ENCODE results near the gene KDM6B.
"Not testable (repeated sequence)": the region's sequence is repeated elsewhere in the genome, so short reads cannot be mapped to it uniquely, and the experiment has no call there.

The KDM6B gene

GRCh38 chr17:7833795-7834541, at the start of gene KDM6B:
TSS of gene KDM6B (plus strand) at chr17:7834217. CDS start at chr17:7845555, 11,338 bp downstream.
- peaks cover 12 to 26% of the 10 kb centered on the region in 2 donors for H3K27me3 Mint-ChIP-seq
- DNase-seq (peak; percentile 82), ATAC-seq (replicated peaks) (peak; percentile 67 to 71)
- peak within 1 kb of the TSS; percentile 97 for H3K27ac Mint-ChIP-seq
- H3K4me3 Mint-ChIP-seq, result peak within 1 kb of the TSS; percentile 86 to 95
- H3K4me1 Mint-ChIP-seq, result peaks cover 34 to 48% of the 10 kb centered on the region in 2 donors
- H3K9me3 Mint-ChIP-seq, result peaks cover 0 to 1% of the 10 kb centered on the region in 2 donors
- no peaks in the 10 kb centered on the region for H3K36me3 Mint-ChIP-seq

DNA sequence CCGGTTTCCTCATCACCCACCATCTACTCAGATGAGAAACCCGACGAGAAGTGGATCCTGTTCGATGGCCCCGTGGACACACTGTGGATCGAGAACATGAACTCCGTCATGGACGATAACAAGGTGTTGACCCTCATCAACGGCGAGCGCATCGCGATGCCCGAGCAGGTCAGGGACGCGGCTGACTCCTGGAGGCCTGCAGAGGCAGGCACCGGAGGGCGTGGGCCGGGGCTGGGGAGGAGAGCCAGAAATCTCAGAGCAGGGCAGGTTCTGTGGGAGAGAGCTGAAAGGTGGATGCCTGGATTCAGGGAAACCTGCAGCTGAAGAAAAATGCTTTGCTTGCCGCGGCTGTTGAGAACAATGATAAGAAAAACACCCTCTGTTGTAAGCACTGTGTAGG, 47.2 kb upstream of the KDM6B start:
- Mint-ChIP-seq H3K4me3 (no peak overlapping the region), H3K36me3 (no peaks in the 10 kb centered on the region), H3K27ac (no peak overlapping the region), H3K4me1 (peaks cover 0 to 2% of the 10 kb centered on the region in 2 donors), H3K27me3 (peaks cover 16 to 33% of the 10 kb centered on the region in 2 donors), H3K9me3 (no peaks in the 10 kb centered on the region)
- ATAC-seq (replicated peaks) (no peak), DNase-seq (no peak)

GRCh38 chr17:7789131-7789530, 44.9 kb upstream of the KDM6B start:
- Mint-ChIP-seq H3K9me3 (no peaks in the 10 kb centered on the region), H3K4me3 (no peak overlapping the region), H3K27me3 (peaks cover 11 to 21% of the 10 kb centered on the region in 2 donors), H3K4me1 (no peaks in the 10 kb centered on the region), H3K27ac (no peak overlapping the region), H3K36me3 (no peaks in the 10 kb centered on the region)
- ATAC-seq (replicated peaks) (no peak), DNase-seq (no peak)

- Mint-ChIP-seq H3K27ac (no peak overlapping the region), H3K9me3 (no peaks in the 10 kb centered on the region), H3K4me1 (no peaks in the 10 kb centered on the region), H3K27me3 (peaks cover 14 to 23% of the 10 kb centered on the region in 2 donors), H3K4me3 (no peak overlapping the region), H3K36me3 (no peaks in the 10 kb centered on the region)
- ATAC-seq (replicated peaks) (no peak), DNase-seq (no peak)
Measured at GRCh38 chr17:7790150-7790549, 43.9 kb upstream of the KDM6B start.

GRCh38 chr17:7792611-7793010, 41.4 kb upstream of the KDM6B start:
- H3K4me3 Mint-ChIP-seq, result no peak overlapping the region
- DNase-seq, result no peak
- H3K4me1 Mint-ChIP-seq, result no peaks in the 10 kb centered on the region
- H3K27ac Mint-ChIP-seq, result no peak overlapping the region
- H3K9me3 Mint-ChIP-seq, result no peaks in the 10 kb centered on the region
- ATAC-seq (replicated peaks), result no peak
- H3K36me3 Mint-ChIP-seq, result peaks cover 0 to 2% of the 10 kb centered on the region in 2 donors
- H3K27me3 Mint-ChIP-seq, result peaks cover 15 to 26% of the 10 kb centered on the region in 2 donors

- H3K4me1 Mint-ChIP-seq, result no peaks in the 10 kb centered on the region
- peaks cover 0 to 2% of the 10 kb centered on the region in 2 donors for H3K36me3 Mint-ChIP-seq
- no peak for ATAC-seq (replicated peaks)
- no peak overlapping the region for H3K27ac Mint-ChIP-seq
- DNase-seq, result no peak
- no peak overlapping the region for H3K4me3 Mint-ChIP-seq
- no peaks in the 10 kb centered on the region for H3K9me3 Mint-ChIP-seq
- H3K27me3 Mint-ChIP-seq, result peaks cover 23 to 28% of the 10 kb centered on the region in 2 donors
Measured at GRCh38 chr17:7794075-7794663, 39.8 kb upstream of the KDM6B start.

DNA sequence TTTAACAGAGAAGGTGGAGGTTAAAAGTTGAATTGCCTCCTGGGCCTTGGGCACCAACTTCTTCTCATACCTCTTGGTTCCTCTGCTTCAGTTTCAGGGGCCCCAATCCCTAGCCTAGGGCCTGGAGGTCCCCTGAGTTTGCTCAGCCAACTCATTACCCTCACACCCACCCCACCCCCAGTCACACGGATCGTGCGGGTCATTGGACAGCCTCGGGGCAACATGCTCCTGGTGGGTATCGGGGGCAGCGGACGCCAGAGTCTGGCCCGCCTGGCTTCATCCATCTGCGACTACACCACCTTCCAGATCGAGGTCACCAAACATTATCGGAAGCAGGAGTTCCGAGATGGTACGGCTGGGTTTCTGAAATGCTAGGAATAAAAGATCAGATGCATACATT, 36.0 kb upstream of the KDM6B start:
- Mint-ChIP-seq H3K36me3 (peaks cover 0 to 2% of the 10 kb centered on the region in 2 donors), H3K9me3 (no peaks in the 10 kb centered on the region), H3K4me1 (no peaks in the 10 kb centered on the region), H3K27me3 (peaks cover 31 to 32% of the 10 kb centered on the region in 2 donors), H3K4me3 (no peak overlapping the region), H3K27ac (no peak overlapping the region)
- DNase-seq, result no peak
- ATAC-seq (replicated peaks), result no peak

- Mint-ChIP-seq H3K4me3 (no peak overlapping the region), H3K9me3 (no peaks in the 10 kb centered on the region), H3K27ac (no peak overlapping the region), H3K27me3 (peaks cover 35 to 40% of the 10 kb centered on the region in 2 donors), H3K4me1 (no peaks in the 10 kb centered on the region), H3K36me3 (peaks cover 0 to 2% of the 10 kb centered on the region in 2 donors)
- DNase-seq, result no peak
- ATAC-seq (replicated peaks), result no peak
Measured at GRCh38 chr17:7798839-7799238, 35.2 kb upstream of the KDM6B start.

DNA sequence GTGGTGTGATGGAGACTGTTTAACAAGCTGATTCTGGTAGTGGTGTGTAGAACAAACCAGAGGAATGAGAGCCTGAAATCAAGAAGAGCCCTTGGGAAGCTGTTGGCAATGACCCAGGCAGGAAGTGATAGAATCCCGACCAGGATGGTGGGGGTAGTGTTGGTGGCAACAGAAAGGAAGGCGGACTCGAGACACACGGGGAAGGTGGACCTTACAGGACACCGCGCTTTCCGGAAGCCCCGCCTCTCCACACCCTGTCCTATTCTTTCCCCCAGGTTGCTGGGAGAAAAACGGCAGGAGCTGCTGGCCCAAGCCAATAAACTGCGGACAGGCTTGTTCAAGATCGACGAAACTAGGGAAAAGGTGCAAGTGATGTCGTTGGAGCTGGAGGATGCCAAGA, 30.0 kb upstream of the KDM6B start:
- H3K9me3 Mint-ChIP-seq, result no peaks in the 10 kb centered on the region
- H3K27ac Mint-ChIP-seq, result no peak overlapping the region
- no peak overlapping the region for H3K4me3 Mint-ChIP-seq
- H3K36me3 Mint-ChIP-seq, result no peaks in the 10 kb centered on the region
- peaks cover 0 to 2% of the 10 kb centered on the region in 2 donors for H3K4me1 Mint-ChIP-seq
- DNase-seq (no peak), ATAC-seq (replicated peaks) (no peak)
- peaks cover 33 to 37% of the 10 kb centered on the region in 2 donors for H3K27me3 Mint-ChIP-seq

- Mint-ChIP-seq H3K27me3 (peaks cover 37 to 44% of the 10 kb centered on the region in 2 donors), H3K9me3 (no peaks in the 10 kb centered on the region), H3K4me3 (no peak overlapping the region), H3K36me3 (no peaks in the 10 kb centered on the region), H3K27ac (no peak overlapping the region), H3K4me1 (peaks cover 0 to 2% of the 10 kb centered on the region in 2 donors)
- ATAC-seq (replicated peaks) (peak in 1 of 2 donors; percentile 27), DNase-seq (no peak)
Measured at GRCh38 chr17:7806587-7806986, 27.4 kb upstream of the KDM6B start.

DNA sequence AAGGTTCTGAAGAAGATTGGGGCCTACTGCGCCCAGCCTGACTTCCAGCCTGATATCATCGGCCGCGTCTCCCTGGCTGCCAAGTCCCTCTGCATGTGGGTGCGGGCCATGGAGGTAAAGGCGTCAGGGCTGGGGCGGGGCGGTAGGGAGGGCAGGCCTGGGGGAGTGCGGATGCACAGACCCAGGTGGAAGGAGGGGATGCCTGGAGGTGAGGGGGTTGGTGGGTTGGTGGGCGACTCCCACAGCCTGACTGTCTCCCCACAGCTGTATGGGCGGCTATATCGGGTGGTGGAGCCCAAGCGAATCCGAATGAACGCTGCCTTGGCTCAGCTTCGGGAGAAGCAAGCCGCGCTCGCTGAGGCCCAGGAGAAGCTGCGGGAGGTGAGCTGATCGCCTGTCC, 26.8 kb upstream of the KDM6B start:
- Mint-ChIP-seq H3K27me3 (peaks cover 34 to 44% of the 10 kb centered on the region in 2 donors), H3K9me3 (no peaks in the 10 kb centered on the region), H3K4me3 (no peak overlapping the region), H3K4me1 (peaks cover 0 to 2% of the 10 kb centered on the region in 2 donors), H3K27ac (no peak overlapping the region), H3K36me3 (no peaks in the 10 kb centered on the region)
- ATAC-seq (replicated peaks) (no peak), DNase-seq (no peak)

- Mint-ChIP-seq H3K27ac (no peak overlapping the region), H3K4me3 (no peak overlapping the region), H3K4me1 (peaks cover 0 to 2% of the 10 kb centered on the region in 2 donors), H3K36me3 (no peaks in the 10 kb centered on the region), H3K27me3 (peaks cover 23 to 28% of the 10 kb centered on the region in 2 donors), H3K9me3 (no peaks in the 10 kb centered on the region)
- ATAC-seq (replicated peaks), result no peak
- DNase-seq, result no peak
Measured at GRCh38 chr17:7809086-7809790, 24.8 kb upstream of the KDM6B start.

DNA sequence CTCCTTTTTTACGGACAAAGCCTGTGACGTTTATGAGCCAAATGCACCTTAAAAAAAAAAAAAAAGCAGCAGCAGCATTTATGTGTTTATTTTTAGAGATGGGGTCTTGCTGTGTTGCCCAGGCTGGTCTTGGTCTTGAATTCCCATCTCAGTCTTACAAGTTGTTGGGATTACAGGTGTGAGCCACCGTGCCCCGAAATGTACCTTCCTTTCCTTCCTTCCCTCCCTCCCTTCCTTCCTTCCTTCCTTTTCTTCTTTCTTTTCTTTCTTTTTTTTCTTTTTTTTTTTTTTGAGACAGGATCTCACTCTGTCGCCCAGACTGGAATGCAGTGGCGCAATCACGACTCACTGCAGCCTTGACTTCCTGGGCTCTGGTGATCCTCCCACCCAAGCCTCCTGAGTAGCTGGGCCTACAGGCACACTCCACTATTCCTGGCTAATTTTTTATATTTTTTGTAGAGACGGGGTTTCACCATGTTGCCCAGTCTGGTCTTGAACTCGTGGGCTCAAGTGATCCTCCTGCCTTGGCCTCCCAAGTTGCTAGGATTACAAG, 24.1 kb upstream of the KDM6B start:
- ATAC-seq (replicated peaks); H3K36me3 Mint-ChIP-seq; H3K4me1 Mint-ChIP-seq; H3K4me3 Mint-ChIP-seq; H3K9me3 Mint-ChIP-seq; DNase-seq: not testable (repeated sequence)
- H3K27me3 Mint-ChIP-seq, result peaks cover 20 to 24% of the 10 kb centered on the region in 2 donors
- peak overlapping the region; percentile 42 for H3K27ac Mint-ChIP-seq

- DNase-seq, result no peak
- H3K27ac Mint-ChIP-seq, result no peak overlapping the region
- H3K27me3 Mint-ChIP-seq, result peaks cover 14 to 17% of the 10 kb centered on the region in 2 donors
- no peak overlapping the region for H3K4me3 Mint-ChIP-seq
- no peaks in the 10 kb centered on the region for H3K9me3 Mint-ChIP-seq
- no peak for ATAC-seq (replicated peaks)
- no peaks in the 10 kb centered on the region for H3K36me3 Mint-ChIP-seq
- peaks cover 0 to 2% of the 10 kb centered on the region in 2 donors for H3K4me1 Mint-ChIP-seq
Measured at GRCh38 chr17:7811251-7811650, 22.8 kb upstream of the KDM6B start.
